Activated T-cell treated with anti-CD3 and anti-CD28 coated beads, Interleukin-2, amount 50 U/mL, for 4 hours (primary cell): ENCODE measurements around the gene GUCA1C. TPM values are rescaled to one million over a fixed set of nuclear protein-coding genes. Genes with fewer than 3 reads are reported as not detected.
A peak's percentile ranks its signal among the peaks of the same experiment; 100 is the strongest.

Source experiments
- ATAC-seq, 2 donors: fragments of 200-7000 bp; cut with Tn5 transposase; one replicate each; pipeline ENCODE4 v1.10.0; 2021
- DNase-seq: peaks from one replicate; pipeline ENCODE4 v3.0.0-alpha.2; 2020
- H3K27me3 Mint-ChIP-seq: one replicate; pipeline ENCODE4 v1.8.0; 2021; ENCODE audit warnings: low read depth, mixed read lengths
- H3K36me3 Mint-ChIP-seq: one replicate; pipeline ENCODE4 v1.8.0; 2022; ENCODE audit warnings: mixed read lengths; ENCODE audit not compliant: insufficient read depth
- H3K4me1 Mint-ChIP-seq: one replicate; pipeline ENCODE4 v1.8.0; 2021; ENCODE audit warnings: low read depth, mixed read lengths
- H3K4me3 Mint-ChIP-seq: one replicate; pipeline ENCODE4 v1.8.0; 2021; ENCODE audit warnings: mild to moderate bottlenecking, moderate library complexity, mixed read lengths
- H3K9me3 Mint-ChIP-seq: one replicate; pipeline ENCODE4 v1.8.0; 2021; ENCODE audit warnings: mixed read lengths
- total RNA-seq, 3 donors: library from RNA; stranded (reverse); gene quantifications; one replicate each; pipeline ENCODE4 v1.2.1, GENCODE V29; 2021

GUCA1C gene
- total RNA-seq, 3 donors from 2014 or later = not detected

- Mint-ChIP-seq H3K36me3 (no peaks in the 10 kb centered on the region), H3K4me3 (no peak overlapping the region), H3K9me3 (peaks cover 4% of the 10 kb centered on the region), H3K4me1 (peaks cover 8% of the 10 kb centered on the region), H3K27me3 (no peaks in the 10 kb centered on the region)
- DNase-seq = no peak
- no peak for ATAC-seq
Observed at GRCh38 chr3:108883373-108883772, 70.3 kb downstream of the GUCA1C start.

GRCh38 chr3:108882762-108883161 lies 70.9 kb downstream of the GUCA1C start:
- H3K27me3 Mint-ChIP-seq = no peaks in the 10 kb centered on the region
- H3K9me3 Mint-ChIP-seq = peaks cover 5% of the 10 kb centered on the region
- H3K4me3 Mint-ChIP-seq = no peak overlapping the region
- no peaks in the 10 kb centered on the region for H3K36me3 Mint-ChIP-seq
- peaks cover 8% of the 10 kb centered on the region for H3K4me1 Mint-ChIP-seq
- no peak for DNase-seq
- no peak for ATAC-seq

GRCh38 chr3:108879915-108880314 lies 73.8 kb downstream of the GUCA1C start:
- ATAC-seq (no peak), DNase-seq (no peak)
- peaks cover 5% of the 10 kb centered on the region for H3K9me3 Mint-ChIP-seq
- peaks cover 1% of the 10 kb centered on the region for H3K36me3 Mint-ChIP-seq
- peaks cover 10% of the 10 kb centered on the region for H3K4me1 Mint-ChIP-seq
- H3K27me3 Mint-ChIP-seq = no peaks in the 10 kb centered on the region
- H3K4me3 Mint-ChIP-seq = no peak overlapping the region

GRCh38 chr3:108877901-108878300 lies 75.8 kb downstream of the GUCA1C start:
- DNase-seq = no peak
- ATAC-seq = no peak
- Mint-ChIP-seq H3K9me3 (peaks cover 8% of the 10 kb centered on the region), H3K36me3 (peaks cover 5% of the 10 kb centered on the region), H3K27me3 (no peaks in the 10 kb centered on the region), H3K4me1 (peaks cover 2% of the 10 kb centered on the region), H3K4me3 (no peak overlapping the region)

GRCh38 chr3:108863799-108864135 lies 89.9 kb downstream of the GUCA1C start:
- DNase-seq = no peak
- no peak overlapping the region for H3K4me3 Mint-ChIP-seq
- peaks cover 15% of the 10 kb centered on the region for H3K9me3 Mint-ChIP-seq
- peaks cover 37% of the 10 kb centered on the region for H3K4me1 Mint-ChIP-seq
- no peak for ATAC-seq
- H3K36me3 Mint-ChIP-seq = peaks cover 41% of the 10 kb centered on the region
- H3K27me3 Mint-ChIP-seq = no peaks in the 10 kb centered on the region

GRCh38 chr3:108862865-108863798 lies 90.5 kb downstream of the GUCA1C start:
- Mint-ChIP-seq H3K4me3 (peak overlapping the region; percentile 57), H3K27me3 (no peaks in the 10 kb centered on the region), H3K4me1 (peaks cover 37% of the 10 kb centered on the region), H3K36me3 (peaks cover 48% of the 10 kb centered on the region), H3K9me3 (peaks cover 15% of the 10 kb centered on the region)
- DNase-seq (peak; percentile 17), ATAC-seq (peak; percentile 92 to 93)

GRCh38 chr3:108861401-108861800 lies 92.3 kb downstream of the GUCA1C start:
- H3K4me1 Mint-ChIP-seq = peaks cover 39% of the 10 kb centered on the region
- H3K36me3 Mint-ChIP-seq = peaks cover 57% of the 10 kb centered on the region
- peaks cover 20% of the 10 kb centered on the region for H3K9me3 Mint-ChIP-seq
- H3K4me3 Mint-ChIP-seq = no peak overlapping the region
- no peaks in the 10 kb centered on the region for H3K27me3 Mint-ChIP-seq
- DNase-seq (no peak), ATAC-seq (no peak)

Other genes starting within 250 kb of the GUCA1C start
- not detected for gene RETNLB, start 196.5 kb downstream of the GUCA1C start, total RNA-seq
- 10 to 100 TPM in 1 of 3 donors, 1 to 10 TPM in 2; 7.1 to 16.3 (median 9.3) TPM for gene TRAT1, start 131.1 kb downstream of the GUCA1C start, total RNA-seq
- gene MORC1, start 164.3 kb upstream of the GUCA1C start, total RNA-seq = not detected
- gene C3orf85, start 182.8 kb upstream of the GUCA1C start, total RNA-seq = not detected